PC-9 (cell line): ENCODE data around the gene PRDM10. TPM values are rescaled to one million over a fixed set of nuclear protein-coding genes. Genes with fewer than 3 reads are reported as not detected.

Experiments used
- BruUV-seq: library from RNA; stranded (reverse); fragments of 400-500 nt; replicated peaks from 2 replicates; lab custom pipeline; 2021; lab: Mats Ljungman, UMichigan
- CTCF ChIA-PET: fragments of 300-600 bp; sonication (Branson Sonifier 250); formaldehyde crosslinking; loops from one replicate; lab custom pipeline; 2022; ENCODE audit warnings: antibody characterized with exemption; lab: Charles Lee
- POLR2A ChIA-PET: fragments of 300-600 bp; sonication (Branson Sonifier 250); formaldehyde crosslinking; loops from one replicate; lab custom pipeline; 2022; ENCODE audit warnings: antibody characterized with exemption; ENCODE audit not compliant: unreplicated experiment; lab: Charles Lee
- DNase-seq, 2 experiments: peaks; one replicate each; pipeline versions ENCODE4 v3.0.0 to v3.0.0-alpha.2; 2015 to 2022; ENCODE audit warnings: mixed read lengths in 1 of 2
- H2AFZ ChIP-seq: fragments of 200-600 bp; sonication (generic); 2 replicates; pipeline ENCODE4 v1.8.1; 2017; ENCODE audit warnings: antibody characterized with exemption
- H3F3A ChIP-seq: fragments of 200-600 bp; sonication (generic); 2 replicates; pipeline ENCODE4 v1.8.1; 2017; ENCODE audit warnings: antibody characterized with exemption, mild to moderate bottlenecking, low read depth; ENCODE audit not compliant: insufficient read depth
- H3K27ac ChIP-seq: fragments of 200-600 bp; sonication (generic); 2 replicates; pipeline ENCODE4 v1.6.1; 2016; ENCODE audit warnings: mixed run types
- H3K27me3 ChIP-seq: fragments of 200-600 bp; sonication (generic); 2 replicates; pipeline ENCODE4 v1.6.1; 2016; ENCODE audit warnings: low read depth, mixed run types; ENCODE audit not compliant: insufficient read depth
- H3K36me3 ChIP-seq: fragments of 200-600 bp; sonication (generic); 2 replicates; pipeline ENCODE4 v1.6.1; 2016; ENCODE audit warnings: low read depth, mixed run types
- H3K4me1 ChIP-seq: fragments of 200-600 bp; sonication (generic); replicated peaks from 2 replicates; pipeline ENCODE4 v1.6.1; 2016; ENCODE audit warnings: mixed run types; ENCODE audit not compliant: insufficient read depth
- H3K4me2 ChIP-seq: fragments of 200-600 bp; sonication (generic); 2 replicates; pipeline ENCODE4 v1.6.1; 2017; ENCODE audit warnings: mixed run types
- H3K4me3 ChIP-seq: fragments of 200-600 bp; sonication (generic); 2 replicates; pipeline ENCODE4 v1.6.1; 2016; ENCODE audit warnings: mixed run types
- H3K79me2 ChIP-seq: fragments of 200-600 bp; sonication (generic); 2 replicates; pipeline ENCODE4 v1.6.1; 2017; ENCODE audit warnings: low read depth, mixed run types
- H3K9me2 ChIP-seq: fragments of 200-600 bp; sonication (generic); 2 replicates; pipeline ENCODE4 v1.8.1; 2017; ENCODE audit warnings: mild to moderate bottlenecking; ENCODE audit not compliant: insufficient read depth
- H3K9me3 ChIP-seq: fragments of 200-600 bp; sonication (generic); 2 replicates; pipeline ENCODE4 v1.8.1; 2016; ENCODE audit warnings: low read depth; ENCODE audit not compliant: insufficient read depth
- H4K20me1 ChIP-seq: fragments of 200-600 bp; sonication (generic); 2 replicates; pipeline ENCODE4 v1.8.1; 2017; ENCODE audit not compliant: insufficient read depth
- CTCF ChIP-seq: fragments of 200-600 bp; sonication (generic); conservative IDR thresholded peaks from 2 replicates; pipeline ENCODE4 v1.6.1; 2017; ENCODE audit warnings: mixed run types, antibody characterized with exemption, mild to moderate bottlenecking, moderate library complexity
- EZH2 ChIP-seq: fragments of 200-600 bp; sonication (generic); IDR thresholded peaks from 2 replicates; pipeline ENCODE4 v1.8.0; 2017; ENCODE audit warnings: antibody characterized with exemption, low read depth
- intact Hi-C: fragments of 100-400 bp; cut with micrococcal nuclease; formaldehyde crosslinking; loops from one replicate; pipeline ENCODE4 v1.10.0; 2022; ENCODE audit not compliant: unreplicated experiment
- total RNA-seq: library from RNA; stranded (reverse); gene quantifications from 2 replicates; pipeline ENCODE4 v1.2.3, GENCODE V29; 2021

PRDM10 gene
- total RNA-seq, 1 experiment from 2014 or later: 14.6 TPM

- intact Hi-C loops: no loop called here
- no peaks in the 10 kb centered on the region for H3F3A ChIP-seq
- no peak for TF ChIP-seq CTCF
- TF ChIP-seq EZH2: no peak
- no peaks in the 10 kb centered on the region for H3K27me3 ChIP-seq
- no peaks in the 10 kb centered on the region for H3K4me1 ChIP-seq
- H4K20me1 ChIP-seq: no peaks in the 10 kb centered on the region
- ChIA-PET POLR2A (no interaction called here), CTCF (interaction anchor here (0.6 kb wide), 1 partner anchor 254 kb away, joined by 11 read pairs; no protein-coding TSS in a partner anchor)
- H3K27ac ChIP-seq: no peak overlapping the region
- no peak overlapping the region for H3K4me3 ChIP-seq
- BruUV-seq: no TSS peak
- H3K4me2 ChIP-seq: no peak overlapping the region
- H3K79me2 ChIP-seq: no peaks in the 10 kb centered on the region
- no peaks in the 10 kb centered on the region for H3K36me3 ChIP-seq
- no peak for DNase-seq
- no peaks in the 10 kb centered on the region for H3K9me2 ChIP-seq
- no peak overlapping the region for H2AFZ ChIP-seq
- no peaks in the 10 kb centered on the region for H3K9me3 ChIP-seq
Measured at GRCh38 chr11:129951201-129951865, 51.3 kb downstream of the PRDM10 start.

- Histone ChIP-seq H3K4me3 (no peak overlapping the region), H3K9me2 (no peaks in the 10 kb centered on the region), H3K4me1 (no peaks in the 10 kb centered on the region), H3K9me3 (no peaks in the 10 kb centered on the region), H4K20me1 (no peaks in the 10 kb centered on the region), H3F3A (no peaks in the 10 kb centered on the region), H3K36me3 (no peaks in the 10 kb centered on the region), H3K27ac (no peak overlapping the region), H2AFZ (no peak overlapping the region), H3K79me2 (no peaks in the 10 kb centered on the region), H3K4me2 (no peak overlapping the region), H3K27me3 (no peaks in the 10 kb centered on the region)
- TF ChIP-seq CTCF (no peak), EZH2 (no peak)
- ChIA-PET CTCF (interaction anchor here (0.6 kb wide), 1 partner anchor 255 kb away, joined by 11 read pairs; no protein-coding TSS in a partner anchor), POLR2A (no interaction called here)
- no TSS peak for BruUV-seq
- no peak for DNase-seq
- intact Hi-C loops: no loop called here
Measured at GRCh38 chr11:129950101-129951091, 52.2 kb downstream of the PRDM10 start.

GRCh38 chr11:129948926-129949466 lies 53.6 kb downstream of the PRDM10 start:
- Histone ChIP-seq H3K79me2 (no peaks in the 10 kb centered on the region), H3K4me2 (no peak overlapping the region), H3K4me3 (no peak overlapping the region), H4K20me1 (no peaks in the 10 kb centered on the region), H2AFZ (no peak overlapping the region), H3K9me3 (no peaks in the 10 kb centered on the region), H3F3A (no peaks in the 10 kb centered on the region), H3K36me3 (no peaks in the 10 kb centered on the region), H3K4me1 (no peaks in the 10 kb centered on the region), H3K27me3 (no peaks in the 10 kb centered on the region), H3K27ac (no peak overlapping the region), H3K9me2 (no peaks in the 10 kb centered on the region)
- ChIA-PET CTCF (no interaction called here), POLR2A (no interaction called here)
- intact Hi-C loops: no loop called here
- BruUV-seq: no TSS peak
- DNase-seq: no peak
- TF ChIP-seq CTCF (no peak), EZH2 (no peak)
